Esophagus muscularis mucosa (tissue), 4 donors: ENCODE data around the gene RPS14. TPM values are rescaled to one million over a fixed set of nuclear protein-coding genes. Genes with fewer than 3 reads are reported as not detected.
"Not testable (repeated sequence)": the region's sequence is repeated elsewhere in the genome, so short reads cannot be mapped to it uniquely, and the experiment has no call there.

Experiments
- DNase-seq: peaks from one replicate; pipeline ENCODE4 v3.0.0-alpha.2; 2017; ENCODE audit errors: extremely low spot score
- H3K27ac ChIP-seq, 4 donors: fragments of 200-600 bp; sonication (generic); replicated peaks in 1 of 4; 1 replicate in 3 of 4; 2 replicates in 1 of 4; pipeline ENCODE4 v1.5.1; 2016 to 2019; ENCODE audit warnings: mild to moderate bottlenecking in 1 of 4
- H3K27me3 ChIP-seq, 4 donors: fragments of 200-600 bp; sonication (generic); one replicate each; pipeline versions ENCODE4 v1.5.1 to v1.6.0; 2016 to 2019
- H3K36me3 ChIP-seq, 4 donors: fragments of 200-600 bp; sonication (generic); one replicate each; pipeline ENCODE4 v1.5.1; 2016 to 2019
- H3K4me1 ChIP-seq, 4 donors: fragments of 200-600 bp; sonication (generic); one replicate each; pipeline ENCODE4 v1.5.1; 2016 to 2019
- H3K4me3 ChIP-seq, 4 donors: fragments of 200-600 bp; sonication (generic); 1 replicate in 2 of 4; 2 replicates in 2 of 4; pipeline ENCODE4 v1.5.1; 2016 to 2019; ENCODE audit warnings: mild to moderate bottlenecking in 4 of 4, moderate library complexity in 1 of 4
- H3K9me3 ChIP-seq, 4 donors: fragments of 200-600 bp; sonication (generic); 1 replicate in 3 of 4; 2 replicates in 1 of 4; pipeline ENCODE4 v1.5.1; 2016 to 2019
- EP300 ChIP-seq: sonication (generic); formaldehyde crosslinking; IDR thresholded peaks from one replicate; pipeline ENCODE4 v1.6.1; 2017; ENCODE audit warnings: antibody characterized with exemption
- POLR2A ChIP-seq: fragments of 450-650 bp; IDR thresholded peaks from one replicate; pipeline ENCODE4 v1.6.1; 2017; ENCODE audit warnings: antibody characterized with exemption, moderate library complexity, mild to moderate bottlenecking, low read depth
- POLR2AphosphoS5 ChIP-seq, 2 donors: sonication (generic); formaldehyde crosslinking; IDR thresholded peaks; one replicate each; pipeline ENCODE4 v1.6.1; 2017; ENCODE audit warnings: antibody characterized with exemption in 2 of 2
- WGBS: methylation state at CpG from one replicate; pipeline ENCODE4 v1.1.5; 2018; 5-methylcytosine and 5-hydroxymethylcytosine counted together
- intact Hi-C: fragments of 100-400 bp; cut with DNase I; formaldehyde crosslinking; loops from one replicate; pipeline ENCODE4 v1.15.1; 2023
- total RNA-seq, 4 donors: library from RNA; depleted of rRNA; stranded (reverse); fragments of >200 nt; gene quantifications; one replicate each; pipeline versions ENCODE4 v1.1.0 to v1.2.1, GENCODE V29; 2016
- TF ChIP-seq, protein P1 (sequence below), 3 experiments: fragments of 200-600 bp in 2 of 3; fragments of 450-650 bp in 1 of 3; sonication (generic) in 2 of 3; IDR thresholded peaks; one replicate each; pipeline ENCODE4 v1.5.1; 2017 to 2019; ENCODE audit warnings: antibody characterized with exemption in 3 of 3, mild to moderate bottlenecking in 2 of 3, moderate library complexity in 1 of 3

The RPS14 gene
- total RNA-seq, 4 donors from 2014 or later: 1,492 to 3,727 (median 2,626) TPM

DNA sequence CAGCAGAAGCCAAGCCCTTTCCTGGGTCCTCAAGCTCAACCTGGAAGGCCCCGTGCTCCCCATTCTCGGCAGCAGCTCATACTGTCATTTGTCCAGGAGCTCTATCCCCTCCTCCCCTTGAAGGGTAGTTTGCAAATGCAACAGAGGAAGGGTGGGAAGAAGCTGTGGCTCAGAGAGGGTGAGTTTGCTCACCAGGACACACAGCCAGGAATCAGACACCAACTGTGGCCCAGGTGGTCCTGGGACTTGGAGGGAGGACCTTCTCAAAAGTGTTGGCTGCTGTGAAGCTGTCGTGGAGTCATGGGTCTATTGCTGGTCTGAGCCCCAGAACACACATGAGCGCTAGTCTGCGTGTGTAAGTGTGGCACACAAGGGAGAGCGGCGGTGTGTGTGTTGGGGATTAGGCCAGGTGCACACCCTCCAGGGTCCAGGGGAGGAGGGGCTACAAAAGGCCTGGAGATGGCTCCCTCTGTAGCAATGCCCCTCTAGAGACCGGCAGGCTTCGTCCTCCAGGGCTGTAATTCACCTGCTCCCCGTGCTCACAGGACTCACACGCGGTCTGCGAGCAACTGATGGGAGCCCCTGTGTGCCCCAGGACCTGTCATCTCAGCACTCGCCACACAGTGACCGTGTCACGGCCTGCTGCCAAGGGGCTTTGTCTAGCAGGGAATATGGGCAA, 8.2 kb upstream of the RPS14 start:
- WGBS: 90% methylated on average over 13 of the region's 16 CpGs
- no peak overlapping the region for H3K4me3 ChIP-seq
- H3K9me3 ChIP-seq: no peaks in the 10 kb centered on the region
- no peak overlapping the region for H3K27ac ChIP-seq
- H3K4me1 ChIP-seq: peaks cover 8 to 13% (median 13%) of the 10 kb centered on the region in 4 donors
- TF ChIP-seq, protein P1, sequence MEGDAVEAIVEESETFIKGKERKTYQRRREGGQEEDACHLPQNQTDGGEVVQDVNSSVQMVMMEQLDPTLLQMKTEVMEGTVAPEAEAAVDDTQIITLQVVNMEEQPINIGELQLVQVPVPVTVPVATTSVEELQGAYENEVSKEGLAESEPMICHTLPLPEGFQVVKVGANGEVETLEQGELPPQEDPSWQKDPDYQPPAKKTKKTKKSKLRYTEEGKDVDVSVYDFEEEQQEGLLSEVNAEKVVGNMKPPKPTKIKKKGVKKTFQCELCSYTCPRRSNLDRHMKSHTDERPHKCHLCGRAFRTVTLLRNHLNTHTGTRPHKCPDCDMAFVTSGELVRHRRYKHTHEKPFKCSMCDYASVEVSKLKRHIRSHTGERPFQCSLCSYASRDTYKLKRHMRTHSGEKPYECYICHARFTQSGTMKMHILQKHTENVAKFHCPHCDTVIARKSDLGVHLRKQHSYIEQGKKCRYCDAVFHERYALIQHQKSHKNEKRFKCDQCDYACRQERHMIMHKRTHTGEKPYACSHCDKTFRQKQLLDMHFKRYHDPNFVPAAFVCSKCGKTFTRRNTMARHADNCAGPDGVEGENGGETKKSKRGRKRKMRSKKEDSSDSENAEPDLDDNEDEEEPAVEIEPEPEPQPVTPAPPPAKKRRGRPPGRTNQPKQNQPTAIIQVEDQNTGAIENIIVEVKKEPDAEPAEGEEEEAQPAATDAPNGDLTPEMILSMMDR (IDR thresholded peaks at IDR 0.05): no peak
- TF ChIP-seq POLR2A: no peak
- TF ChIP-seq EP300: no peak
- TF ChIP-seq POLR2AphosphoS5 (IDR thresholded peaks at IDR 0.05): no peak
- H3K36me3 ChIP-seq: no peaks in the 10 kb centered on the region
- no peaks in the 10 kb centered on the region for H3K27me3 ChIP-seq
- intact Hi-C loops: loop anchor here (2.0 to 5.0 kb wide), 3 partner anchors 65 to 200 kb away; no protein-coding TSS in a partner anchor
- no peak for DNase-seq

DNA sequence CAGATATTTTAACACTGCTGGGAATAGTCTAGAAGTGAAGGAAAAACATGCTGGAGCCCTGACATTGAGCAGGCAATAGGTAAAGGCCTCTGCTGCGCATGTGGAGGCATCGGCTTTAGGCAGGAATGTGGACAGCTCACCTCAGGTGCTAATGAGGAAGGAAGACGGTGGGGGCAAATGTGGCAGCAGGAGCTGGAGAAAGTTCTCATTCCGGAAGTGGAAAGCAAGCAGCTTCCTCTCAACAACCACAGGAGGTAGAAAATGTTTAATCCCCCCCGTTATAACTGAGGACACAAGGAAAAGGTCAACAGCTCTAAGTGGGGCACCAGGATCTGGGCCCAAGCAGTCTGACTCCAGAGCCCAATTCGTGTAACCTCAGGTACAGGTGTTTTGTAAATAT, 7.6 kb upstream of the RPS14 start:
- H3K27me3 ChIP-seq: no peaks in the 10 kb centered on the region
- H3K36me3 ChIP-seq: no peaks in the 10 kb centered on the region
- H3K9me3 ChIP-seq: no peaks in the 10 kb centered on the region
- no peak overlapping the region for H3K4me3 ChIP-seq
- WGBS: 63% methylated on average over 6 of the region's 6 CpGs
- intact Hi-C loops: loop anchor here (5.0 kb wide), 1 partner anchor 200 kb away; no protein-coding TSS in a partner anchor
- no peak for DNase-seq
- H3K27ac ChIP-seq: no peak overlapping the region
- no peak for TF ChIP-seq POLR2AphosphoS5 (IDR thresholded peaks at IDR 0.05)
- TF ChIP-seq, protein P1 (IDR thresholded peaks at IDR 0.05): no peak
- TF ChIP-seq EP300: no peak
- no peak for TF ChIP-seq POLR2A
- peaks cover 8 to 13% (median 13%) of the 10 kb centered on the region in 4 donors for H3K4me1 ChIP-seq

DNA sequence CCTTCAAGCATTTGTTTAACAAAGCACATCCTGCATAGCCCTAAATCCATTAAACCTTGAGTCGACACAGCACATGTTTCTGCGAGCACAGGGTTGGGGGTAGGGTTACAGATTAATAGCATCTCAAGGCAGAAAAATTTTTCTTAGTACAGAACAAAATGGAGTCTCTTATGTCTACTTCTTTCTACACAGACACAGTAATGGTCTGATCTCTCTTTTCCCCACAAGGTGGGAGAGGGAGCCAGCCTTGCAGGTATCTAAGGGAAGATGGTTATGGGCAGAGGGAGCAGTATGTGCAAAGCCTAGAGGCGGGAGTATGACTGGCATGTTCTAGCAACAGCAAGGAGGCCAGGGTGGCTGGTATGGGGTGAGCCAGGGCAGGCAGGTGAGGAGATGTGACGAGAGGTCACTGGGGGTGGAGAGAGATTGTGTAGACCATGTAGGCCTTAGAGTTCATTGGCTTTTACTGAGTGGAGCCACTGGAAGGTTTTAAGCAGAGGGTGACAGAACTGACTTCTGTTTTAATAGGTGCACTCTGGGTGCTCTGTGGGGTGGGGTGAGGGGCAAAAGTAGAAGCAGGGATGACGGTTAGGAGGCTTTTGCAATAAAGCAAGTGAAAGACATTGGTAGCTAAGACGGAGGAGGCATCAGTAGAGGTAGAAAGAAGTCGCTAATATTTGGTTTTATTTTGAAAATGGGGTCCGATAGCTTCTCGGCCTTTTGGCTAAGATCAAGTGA, 5.1 kb upstream of the RPS14 start:
- WGBS: 76% methylated on average over 9 of the region's 9 CpGs
- Histone ChIP-seq H3K4me3 (no peak overlapping the region), H3K4me1 (peaks cover 6 to 16% (median 12%) of the 10 kb centered on the region in 4 donors), H3K36me3 (no peaks in the 10 kb centered on the region), H3K9me3 (peaks cover 0 to 6% (median 0%) of the 10 kb centered on the region in 4 donors), H3K27me3 (no peaks in the 10 kb centered on the region), H3K27ac (no peak overlapping the region)
- TF ChIP-seq POLR2A: no peak
- TF ChIP-seq POLR2AphosphoS5 (IDR thresholded peaks at IDR 0.05): no peak
- TF ChIP-seq, protein P1 (IDR thresholded peaks at IDR 0.05): no peak
- TF ChIP-seq EP300: no peak
- intact Hi-C loops: loop anchor here (5.0 kb wide), 1 partner anchor 203 kb away; no protein-coding TSS in a partner anchor
- no peak for DNase-seq

DNA sequence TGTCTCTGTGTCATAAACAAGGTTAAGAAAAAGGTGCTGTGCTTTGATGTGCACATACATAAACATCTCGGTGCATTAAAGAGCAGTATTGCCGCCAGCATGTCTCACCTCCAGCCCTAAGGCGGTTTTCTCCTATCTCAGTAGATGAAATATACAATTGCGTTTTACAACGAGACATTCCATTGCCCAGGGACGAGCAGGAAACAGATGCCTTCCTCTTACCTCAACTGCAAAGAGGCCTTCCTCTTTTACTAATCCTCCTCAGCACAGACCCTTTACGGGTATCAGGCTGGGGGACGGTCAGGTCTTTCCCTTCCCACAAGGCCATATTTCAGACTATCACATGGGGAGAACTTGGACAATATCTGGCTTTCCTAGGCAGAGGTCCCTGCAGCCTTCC, 4.5 kb upstream of the RPS14 start:
- intact Hi-C loops, H3K36me3 ChIP-seq, H3K4me3 ChIP-seq, H3K27ac ChIP-seq, DNase-seq, H3K9me3 ChIP-seq, H3K4me1 ChIP-seq, H3K27me3 ChIP-seq: not testable (repeated sequence)
- WGBS: 44% methylated on average over 8 of the region's 8 CpGs

DNA sequence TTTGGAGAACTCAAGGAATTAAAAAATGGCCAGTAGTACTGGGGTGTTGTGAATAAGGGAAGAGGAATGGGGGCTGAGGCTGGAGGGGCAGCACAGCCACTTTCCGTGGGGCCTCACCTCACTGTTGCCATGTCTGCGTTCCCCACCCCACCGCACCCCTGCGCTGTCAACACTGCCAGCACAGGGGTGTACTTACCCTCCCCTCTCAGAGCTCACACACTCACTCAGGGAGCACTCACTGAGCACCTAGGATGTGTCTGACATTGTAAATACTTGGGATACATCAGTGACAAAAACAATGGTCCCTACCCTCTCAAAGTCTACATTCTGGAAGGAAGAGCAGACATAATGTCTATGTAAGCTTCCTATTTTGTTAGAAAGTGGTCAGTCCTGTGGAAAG, 3.4 kb upstream of the RPS14 start:
- no peaks in the 10 kb centered on the region for H3K27me3 ChIP-seq
- H3K27ac ChIP-seq: no peak overlapping the region
- DNase-seq: no peak
- peaks cover 0 to 1% (median 0%) of the 10 kb centered on the region in 4 donors for H3K36me3 ChIP-seq
- peaks cover 0 to 6% (median 0%) of the 10 kb centered on the region in 4 donors for H3K9me3 ChIP-seq
- intact Hi-C loops: no loop called here
- no peak for TF ChIP-seq EP300
- no peak for TF ChIP-seq POLR2AphosphoS5 (IDR thresholded peaks at IDR 0.05)
- TF ChIP-seq POLR2A: no peak
- TF ChIP-seq, protein P1 (IDR thresholded peaks at IDR 0.05): no peak
- H3K4me1 ChIP-seq: peaks cover 9 to 13% (median 11%) of the 10 kb centered on the region in 4 donors
- 91% methylated on average over 4 of the region's 4 CpGs for WGBS
- H3K4me3 ChIP-seq: no peak overlapping the region
